NT2/D1 (cell line): Measurements from ENCODE around the gene TUBGCP6.

Experiments used
- YY1 ChIP-seq: IDR thresholded peaks from 2 replicates; pipeline ENCODE4 v1.6.1; 2011; ENCODE audit not compliant: insufficient read length, insufficient read depth
- ZNF274 ChIP-seq: IDR thresholded peaks from 2 replicates; pipeline ENCODE4 v1.6.1; 2011; ENCODE audit warnings: mild to moderate bottlenecking, low read depth, low read length

GRCh38 chr22:50226875-50227165, 18.0 kb downstream of the TUBGCP6 start:
- TF ChIP-seq ZNF274 (no peak), YY1 (no peak)
